Thymus (tissue), 11 donors: Measurements from ENCODE around the gene CD4. TPM values are rescaled to one million over a fixed set of nuclear protein-coding genes. Genes with fewer than 3 reads are reported as not detected.
"Not testable (repeated sequence)": the region's sequence is repeated elsewhere in the genome, so short reads cannot be mapped to it uniquely, and the experiment has no call there.

Source experiments
- DNase-seq, 9 donors: peaks; one replicate each; pipeline ENCODE4 v3.0.0-alpha.2; 2013; ENCODE audit warnings: low spot score in 9 of 9, low read depth in 6 of 9, missing footprints in 1 of 9
- H3K27ac ChIP-seq, 2 donors: one replicate each; pipeline ENCODE4 v1.5.1; 2013; ENCODE audit warnings: control low read depth in 1 of 2, low read depth in 1 of 2, low read length in 1 of 2, mild to moderate bottlenecking in 1 of 2, moderate library complexity in 1 of 2
- H3K27me3 ChIP-seq, 2 donors: one replicate each; pipeline ENCODE4 v1.5.1; 2013; ENCODE audit warnings: low read length in 1 of 2; ENCODE audit not compliant: control insufficient read depth in 2 of 2, insufficient read depth in 1 of 2
- H3K36me3 ChIP-seq, 2 donors: one replicate each; pipeline ENCODE4 v1.5.1; 2013; ENCODE audit warnings: low read length in 1 of 2, mild to moderate bottlenecking in 1 of 2, moderate library complexity in 1 of 2; ENCODE audit not compliant: control insufficient read depth in 2 of 2, insufficient read depth in 2 of 2
- H3K4me1 ChIP-seq, 2 donors: one replicate each; pipeline ENCODE4 v1.5.1; 2013; ENCODE audit warnings: low read length in 2 of 2; ENCODE audit not compliant: control insufficient read depth in 2 of 2, insufficient read depth in 2 of 2
- H3K4me3 ChIP-seq, 2 donors: one replicate each; pipeline ENCODE4 v1.5.1; 2013; ENCODE audit warnings: low read length in 2 of 2, control low read depth in 1 of 2, mild to moderate bottlenecking in 1 of 2
- H3K9me3 ChIP-seq, 2 donors: one replicate each; pipeline ENCODE4 v1.5.1; 2013; ENCODE audit warnings: low read length in 1 of 2, mild to moderate bottlenecking in 1 of 2; ENCODE audit not compliant: control insufficient read depth in 2 of 2, insufficient read depth in 1 of 2
- WGBS: extraction: QIAGEN DNeasy Blood & Tissue Kit; methylation state at CpG from one replicate; pipeline ENCODE4 v1.1.7; 2013; 5-methylcytosine and 5-hydroxymethylcytosine counted together
- polyA plus RNA-seq: library from polyadenylated mRNA; stranded (reverse); fragments of 200-250 nt; gene quantifications from one replicate; pipeline ENCODE4 v1.2.3, GENCODE V29; 2013
- total RNA-seq: library from RNA; stranded (reverse); fragments of 120-200 nt; gene quantifications from one replicate; pipeline ENCODE4 v1.2.4, GENCODE V29; 2013
- donor health status: healthy.

Gene CD4
- total and polyA plus RNA-seq, 2 donors: 50.9 to 91.9 TPM

DNA sequence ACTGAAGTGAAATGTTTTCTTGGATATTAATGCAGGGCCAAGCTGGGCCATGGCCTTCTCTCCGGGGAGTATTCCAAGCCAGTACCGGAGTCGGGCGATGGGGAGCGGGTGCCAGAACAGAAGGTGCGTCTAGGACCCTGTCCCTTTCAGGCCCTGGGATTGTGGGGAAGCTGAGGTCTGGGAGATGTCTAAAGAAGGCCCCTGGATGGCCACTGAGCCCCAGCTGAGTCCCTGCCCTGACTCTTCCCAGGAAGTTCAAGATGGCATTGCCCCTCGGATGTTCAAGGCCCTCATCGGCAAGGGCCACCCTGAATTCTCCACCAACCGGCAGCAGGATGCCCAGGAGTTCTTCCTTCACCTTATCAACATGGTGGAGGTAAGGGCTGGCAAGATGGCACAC, 70.8 kb downstream of the CD4 start:
- Histone ChIP-seq H3K27ac (no peak overlapping the region), H3K4me3 (no peak overlapping the region), H3K4me1 (no peaks in the 10 kb centered on the region), H3K36me3 (peaks cover 86 to 96% of the 10 kb centered on the region in 2 donors), H3K9me3 (no peaks in the 10 kb centered on the region), H3K27me3 (no peaks in the 10 kb centered on the region)
- no peak for DNase-seq
- WGBS: 98% methylated on average over 9 of the region's 9 CpGs

DNA sequence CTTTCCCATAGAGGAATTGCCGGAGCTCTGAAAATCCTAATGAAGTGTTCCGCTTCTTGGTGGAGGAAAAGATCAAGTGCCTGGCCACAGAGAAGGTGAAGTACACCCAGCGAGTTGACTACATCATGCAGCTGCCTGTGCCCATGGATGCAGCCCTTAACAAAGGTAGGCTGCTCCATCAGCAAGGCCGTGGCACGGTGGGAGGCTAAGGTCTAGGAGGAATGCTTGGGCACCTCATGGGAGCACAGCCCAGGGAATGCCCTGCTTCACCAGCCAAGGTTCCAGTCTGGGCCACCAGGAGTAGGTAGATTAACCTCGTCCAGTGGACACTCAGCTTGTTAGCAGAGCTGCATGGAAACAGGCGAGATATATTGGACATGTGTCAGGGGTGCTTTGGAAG, 71.6 kb downstream of the CD4 start:
- Histone ChIP-seq H3K4me3 (no peak overlapping the region), H3K27me3 (no peaks in the 10 kb centered on the region), H3K4me1 (no peaks in the 10 kb centered on the region), H3K36me3 (peaks cover 85 to 96% of the 10 kb centered on the region in 2 donors), H3K9me3 (no peaks in the 10 kb centered on the region), H3K27ac (no peak overlapping the region)
- WGBS: 99% methylated on average over 7 of the region's 7 CpGs
- no peak for DNase-seq

DNA sequence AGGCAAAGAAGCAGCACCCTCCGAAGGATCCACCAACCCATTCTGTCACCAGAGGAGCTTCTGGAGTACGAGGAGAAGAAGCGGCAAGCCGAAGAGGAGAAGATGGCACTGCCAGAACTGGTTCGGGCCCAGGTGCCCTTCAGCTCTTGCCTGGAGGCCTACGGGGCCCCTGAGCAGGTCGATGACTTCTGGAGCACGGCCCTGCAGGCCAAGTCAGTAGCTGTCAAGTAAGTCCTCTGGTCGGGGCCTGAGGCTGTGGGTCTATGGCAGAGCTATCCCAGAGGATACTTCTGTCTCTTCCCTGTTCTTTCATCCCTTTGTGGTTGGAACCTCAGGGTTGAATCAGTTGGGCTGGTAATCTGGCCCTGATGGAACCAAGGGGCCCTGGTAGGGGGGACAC, 72.1 kb downstream of the CD4 start:
- Histone ChIP-seq H3K36me3 (peaks cover 82 to 95% of the 10 kb centered on the region in 2 donors), H3K27ac (no peak overlapping the region), H3K4me1 (peaks cover 0 to under 1% of the 10 kb centered on the region in 2 donors), H3K9me3 (no peaks in the 10 kb centered on the region), H3K4me3 (no peak overlapping the region), H3K27me3 (no peaks in the 10 kb centered on the region)
- 98% methylated on average over 9 of the region's 9 CpGs for WGBS
- DNase-seq: no peak

DNA sequence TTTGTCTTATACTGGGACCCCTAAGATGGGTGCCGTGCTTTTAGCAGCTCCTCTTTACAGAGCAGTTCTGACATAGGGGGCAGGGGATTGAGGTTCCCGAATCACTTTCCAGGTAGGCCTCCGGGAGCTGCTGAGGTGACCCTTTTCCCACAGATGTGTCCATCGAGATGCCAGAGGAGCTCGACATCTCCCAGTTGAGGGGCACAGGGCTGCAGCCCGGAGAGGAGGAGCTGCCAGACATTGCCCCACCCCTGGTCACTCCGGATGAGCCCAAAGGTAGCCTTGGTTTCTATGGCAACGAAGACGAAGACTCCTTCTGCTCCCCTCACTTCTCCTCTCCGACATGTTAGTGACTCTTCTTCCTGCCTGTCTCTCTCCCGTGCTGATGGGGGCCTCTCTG, 73.7 kb downstream of the CD4 start:
- Histone ChIP-seq H3K9me3 (no peaks in the 10 kb centered on the region), H3K27ac (no peak overlapping the region), H3K27me3 (no peaks in the 10 kb centered on the region), H3K36me3 (peaks cover 66 to 80% of the 10 kb centered on the region in 2 donors), H3K4me3 (no peak overlapping the region), H3K4me1 (peaks cover 3 to 9% of the 10 kb centered on the region in 2 donors)
- WGBS: 97% methylated on average over 11 of the region's 11 CpGs
- no peak for DNase-seq

- no peak for DNase-seq
- Histone ChIP-seq H3K4me3 (no peak overlapping the region), H3K9me3 (no peaks in the 10 kb centered on the region), H3K36me3 (peaks cover 59 to 73% of the 10 kb centered on the region in 2 donors), H3K27me3 (no peaks in the 10 kb centered on the region), H3K4me1 (peaks cover 6 to 16% of the 10 kb centered on the region in 2 donors), H3K27ac (no peak overlapping the region)
- 99% methylated on average over 16 of the region's 16 CpGs for WGBS
Observed at GRCh38 chr12:6863586-6864321, 74.4 kb downstream of the CD4 start.

DNA sequence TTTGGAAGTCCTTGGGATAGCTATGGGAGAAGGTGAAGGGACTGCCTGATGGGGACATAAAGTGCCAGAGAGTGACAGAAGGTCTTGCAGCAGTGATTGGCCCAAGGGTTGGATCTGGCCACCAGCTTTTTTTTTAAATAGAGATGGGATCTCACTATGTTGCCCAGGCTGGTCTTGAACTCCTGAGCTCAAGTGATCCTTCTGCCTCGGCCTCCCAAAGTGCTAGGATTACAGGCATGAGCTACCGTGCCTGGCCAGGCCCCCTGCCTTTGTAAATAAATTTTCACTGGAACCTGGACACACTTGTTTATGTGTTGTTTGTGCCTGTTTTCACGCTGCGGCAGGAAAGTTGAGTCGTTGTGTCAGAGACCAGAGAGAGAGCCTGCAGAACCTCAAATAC, 76.0 kb downstream of the CD4 start:
- H3K9me3 ChIP-seq, H3K27me3 ChIP-seq, H3K27ac ChIP-seq, H3K4me3 ChIP-seq, DNase-seq: not testable (repeated sequence)
- H3K36me3 ChIP-seq: peaks cover 52 to 70% of the 10 kb centered on the region in 2 donors
- WGBS: 97% methylated on average over 5 of the region's 5 CpGs
- peaks cover 6 to 28% of the 10 kb centered on the region in 2 donors for H3K4me1 ChIP-seq

- H3K27ac ChIP-seq: no peak overlapping the region
- no peaks in the 10 kb centered on the region for H3K27me3 ChIP-seq
- peaks cover 48 to 70% of the 10 kb centered on the region in 2 donors for H3K36me3 ChIP-seq
- H3K9me3 ChIP-seq: no peaks in the 10 kb centered on the region
- peaks cover 8 to 34% of the 10 kb centered on the region in 2 donors for H3K4me1 ChIP-seq
- 91% methylated on average over 19 of the region's 19 CpGs for WGBS
- peak in 1 of 9 donors; percentile 12 for DNase-seq
- H3K4me3 ChIP-seq: no peak overlapping the region
Observed at GRCh38 chr12:6866163-6866919, 77.0 kb downstream of the CD4 start.

DNA sequence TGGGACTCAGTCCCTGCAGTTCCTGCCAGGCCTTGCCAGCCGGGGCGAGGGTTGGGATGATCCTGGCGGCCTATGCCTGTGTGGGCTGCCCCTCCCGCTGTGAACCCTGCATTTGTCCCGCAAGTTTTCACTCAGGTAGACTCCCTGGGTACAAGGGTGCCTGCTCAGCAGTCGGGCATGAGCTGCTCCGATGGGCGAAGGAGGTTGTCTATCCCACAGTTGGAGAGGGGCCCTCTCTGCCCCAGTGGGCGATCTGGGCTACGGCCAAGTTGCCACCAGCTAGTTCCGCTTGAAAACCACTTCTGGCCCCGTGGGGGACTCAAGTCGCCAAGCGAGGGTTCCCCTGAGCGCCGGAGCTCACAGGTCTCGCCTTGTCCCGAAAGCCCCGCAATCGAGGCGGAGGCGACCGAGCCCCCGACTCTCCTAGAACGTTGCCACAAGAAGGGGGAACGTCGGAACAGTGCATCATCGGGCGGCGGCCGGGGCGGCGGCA, 77.6 kb downstream of the CD4 start:
- peaks cover 42 to 68% of the 10 kb centered on the region in 2 donors for H3K36me3 ChIP-seq
- peaks cover 12 to 40% of the 10 kb centered on the region in 2 donors for H3K4me1 ChIP-seq
- no peak for DNase-seq
- H3K4me3 ChIP-seq: peak overlapping the region; percentile 57 to 78
- H3K27me3 ChIP-seq: no peaks in the 10 kb centered on the region
- no peaks in the 10 kb centered on the region for H3K9me3 ChIP-seq
- H3K27ac ChIP-seq: peak overlapping the region; percentile 43 to 92
- 10% methylated on average over 33 of the region's 33 CpGs for WGBS
